Tibial artery (tissue), 4 donors: Measurements from ENCODE around the gene HAO2.
"Not testable (repeated sequence)": the region's sequence is repeated elsewhere in the genome, so short reads cannot be mapped to it uniquely, and the experiment has no call there.

ENCODE experiments used
- DNase-seq, 2 donors: peaks; one replicate each; pipeline ENCODE4 v3.0.0-alpha.2; 2019
- H3K27ac ChIP-seq, 2 donors: fragments of 200-600 bp; sonication (generic) in 1 of 2; 1 replicate in 1 of 2; 2 replicates in 1 of 2; pipeline ENCODE4 v1.5.1; 2018 to 2019; ENCODE audit warnings: mild to moderate bottlenecking in 1 of 2
- H3K27me3 ChIP-seq, 2 donors: fragments of 200-600 bp; sonication (generic) in 1 of 2; one replicate each; pipeline versions ENCODE4 v1.5.1 to v1.6.0; 2016 to 2019
- H3K36me3 ChIP-seq, 3 donors: fragments of 200-600 bp; sonication (generic) in 2 of 3; one replicate each; pipeline ENCODE4 v1.5.1; 2016 to 2019; ENCODE audit warnings: mild to moderate bottlenecking in 2 of 3
- H3K4me1 ChIP-seq, 4 donors: fragments of 200-600 bp; sonication (generic) in 2 of 4; 1 replicate in 3 of 4; 2 replicates in 1 of 4; pipeline ENCODE4 v1.5.1; 2016 to 2019
- H3K4me3 ChIP-seq, 2 donors: fragments of 200-600 bp; sonication (generic) in 1 of 2; 1 replicate in 1 of 2; 2 replicates in 1 of 2; pipeline ENCODE4 v1.5.1; 2018 to 2019; ENCODE audit warnings: mild to moderate bottlenecking in 2 of 2
- H3K9me3 ChIP-seq, 3 donors: fragments of 200-600 bp; sonication (generic) in 1 of 3; one replicate each; pipeline ENCODE4 v1.5.1; 2016 to 2019
- intact Hi-C: fragments of 100-400 bp; cut with DNase I; formaldehyde crosslinking; loops from one replicate; pipeline ENCODE4 v1.15.0; 2023; ENCODE audit warnings: low total_unique reads
- TF ChIP-seq, protein P1 (sequence below), 2 experiments: fragments of 200-600 bp in 1 of 2; fragments of 450-650 bp in 1 of 2; IDR thresholded peaks; one replicate each; pipeline ENCODE4 v1.5.1; 2017 to 2019; ENCODE audit warnings: antibody characterized with exemption in 2 of 2, mild to moderate bottlenecking in 1 of 2, moderate library complexity in 1 of 2

HAO2 gene

DNA sequence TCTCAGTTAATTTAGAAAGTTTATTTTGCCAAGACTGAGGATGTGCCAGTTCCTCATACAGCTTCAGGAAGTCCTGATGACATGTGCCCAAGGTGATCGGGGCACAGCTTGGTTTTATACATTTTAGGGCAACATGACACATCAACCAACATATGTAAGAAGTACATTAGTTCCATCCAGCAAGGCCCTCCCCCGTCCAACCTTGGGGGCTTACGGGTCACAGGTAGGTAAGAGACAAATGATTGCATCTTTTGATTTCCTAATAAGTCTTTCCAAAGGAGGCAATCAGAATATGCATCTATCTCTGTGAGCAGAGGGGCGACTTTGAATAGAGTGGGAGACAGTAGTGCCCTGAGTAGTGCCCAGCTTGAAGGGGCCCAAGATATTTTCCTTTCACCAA, 19.6 kb upstream of the HAO2 start:
- intact Hi-C loops, result no loop called here
- Histone ChIP-seq H3K4me3 (no peak overlapping the region), H3K9me3 (no peaks in the 10 kb centered on the region), H3K27me3 (no peaks in the 10 kb centered on the region), H3K36me3 (no peaks in the 10 kb centered on the region), H3K4me1 (no peaks in the 10 kb centered on the region), H3K27ac (no peak overlapping the region)
- no peak for DNase-seq
- TF ChIP-seq, protein P1, sequence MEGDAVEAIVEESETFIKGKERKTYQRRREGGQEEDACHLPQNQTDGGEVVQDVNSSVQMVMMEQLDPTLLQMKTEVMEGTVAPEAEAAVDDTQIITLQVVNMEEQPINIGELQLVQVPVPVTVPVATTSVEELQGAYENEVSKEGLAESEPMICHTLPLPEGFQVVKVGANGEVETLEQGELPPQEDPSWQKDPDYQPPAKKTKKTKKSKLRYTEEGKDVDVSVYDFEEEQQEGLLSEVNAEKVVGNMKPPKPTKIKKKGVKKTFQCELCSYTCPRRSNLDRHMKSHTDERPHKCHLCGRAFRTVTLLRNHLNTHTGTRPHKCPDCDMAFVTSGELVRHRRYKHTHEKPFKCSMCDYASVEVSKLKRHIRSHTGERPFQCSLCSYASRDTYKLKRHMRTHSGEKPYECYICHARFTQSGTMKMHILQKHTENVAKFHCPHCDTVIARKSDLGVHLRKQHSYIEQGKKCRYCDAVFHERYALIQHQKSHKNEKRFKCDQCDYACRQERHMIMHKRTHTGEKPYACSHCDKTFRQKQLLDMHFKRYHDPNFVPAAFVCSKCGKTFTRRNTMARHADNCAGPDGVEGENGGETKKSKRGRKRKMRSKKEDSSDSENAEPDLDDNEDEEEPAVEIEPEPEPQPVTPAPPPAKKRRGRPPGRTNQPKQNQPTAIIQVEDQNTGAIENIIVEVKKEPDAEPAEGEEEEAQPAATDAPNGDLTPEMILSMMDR (IDR thresholded peaks at IDR 0.05), result no peak

DNA sequence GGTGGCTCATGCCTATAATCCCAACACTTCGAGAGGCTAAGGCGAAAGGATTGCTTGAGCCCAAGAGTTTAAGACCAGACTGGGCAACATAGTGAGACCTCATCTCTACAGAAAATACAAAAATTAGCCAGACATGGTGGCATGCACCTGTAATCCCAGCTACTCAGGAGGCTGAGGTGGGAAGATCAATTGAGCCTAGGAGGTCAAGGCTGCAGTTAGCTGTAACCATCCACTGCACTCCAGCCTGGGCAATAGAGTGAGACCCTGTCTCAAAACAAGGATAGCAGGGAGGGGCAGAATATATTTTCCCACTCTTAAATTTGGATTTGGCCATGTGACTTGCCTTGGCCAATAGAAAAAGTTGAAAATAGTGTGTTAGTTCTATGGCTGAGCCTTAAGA, 17.7 kb upstream of the HAO2 start:
- DNase-seq, intact Hi-C loops: not testable (repeated sequence)

GRCh38 chr1:119351997-119352396, 16.6 kb upstream of the HAO2 start:
- Histone ChIP-seq H3K36me3 (no peaks in the 10 kb centered on the region), H3K9me3 (no peaks in the 10 kb centered on the region), H3K27me3 (no peaks in the 10 kb centered on the region), H3K27ac (no peak overlapping the region), H3K4me3 (no peak overlapping the region), H3K4me1 (no peaks in the 10 kb centered on the region)
- TF ChIP-seq, protein P1 (IDR thresholded peaks at IDR 0.05), result no peak
- intact Hi-C loops, result no loop called here
- no peak for DNase-seq

More for the DNA sequence above, 17.7 kb upstream of the HAO2 start:
- not testable (repeated sequence) for H3K36me3 ChIP-seq, H3K27me3 ChIP-seq, H3K4me1 ChIP-seq, H3K4me3 ChIP-seq, H3K9me3 ChIP-seq, H3K27ac ChIP-seq

- Histone ChIP-seq H3K4me3 (no peak overlapping the region), H3K27me3 (no peaks in the 10 kb centered on the region), H3K27ac (no peak overlapping the region), H3K36me3 (no peaks in the 10 kb centered on the region), H3K4me1 (no peaks in the 10 kb centered on the region), H3K9me3 (no peaks in the 10 kb centered on the region)
- intact Hi-C loops, result no loop called here
- no peak for DNase-seq
- TF ChIP-seq, protein P1 (IDR thresholded peaks at IDR 0.05), result no peak
Measured at GRCh38 chr1:119353836-119354235, 14.7 kb upstream of the HAO2 start.

DNA sequence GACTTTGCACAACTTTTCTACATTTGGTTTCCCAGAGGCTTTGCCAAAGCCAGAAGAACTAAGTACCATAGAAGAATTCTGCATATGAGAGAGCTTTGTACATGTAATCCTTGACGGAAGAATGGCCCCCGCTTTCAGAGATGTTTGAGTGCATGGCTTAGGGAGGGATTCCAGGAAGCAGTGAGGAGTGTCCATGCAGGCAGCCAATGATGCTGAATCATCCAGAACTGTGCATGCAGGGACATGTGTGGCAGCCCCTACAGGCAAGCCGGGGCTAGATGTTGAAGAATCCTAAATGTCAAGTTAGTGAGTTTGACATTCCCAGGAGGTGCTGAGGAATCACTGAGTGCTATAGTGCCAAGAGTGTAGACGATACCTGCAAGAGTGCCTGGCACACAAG, 9.9 kb upstream of the HAO2 start:
- DNase-seq, result no peak
- Histone ChIP-seq H3K27ac (no peak overlapping the region), H3K4me3 (no peak overlapping the region), H3K4me1 (no peaks in the 10 kb centered on the region), H3K27me3 (no peaks in the 10 kb centered on the region), H3K9me3 (no peaks in the 10 kb centered on the region), H3K36me3 (no peaks in the 10 kb centered on the region)
- TF ChIP-seq, protein P1 (IDR thresholded peaks at IDR 0.05), result no peak
- intact Hi-C loops, result no loop called here

- Histone ChIP-seq H3K4me1 (no peaks in the 10 kb centered on the region), H3K27ac (no peak overlapping the region), H3K27me3 (no peaks in the 10 kb centered on the region), H3K36me3 (no peaks in the 10 kb centered on the region), H3K9me3 (no peaks in the 10 kb centered on the region), H3K4me3 (no peak overlapping the region)
- DNase-seq, result no peak
- intact Hi-C loops, result no loop called here
- TF ChIP-seq, protein P1 (IDR thresholded peaks at IDR 0.05), result no peak
Measured at GRCh38 chr1:119359730-119360129, 8.9 kb upstream of the HAO2 start.
